PC-3 (cell line): ENCODE results near the gene QRICH1. TPM values are rescaled to one million over a fixed set of nuclear protein-coding genes. Genes with fewer than 3 reads are reported as not detected.

Experiments
- ATAC-seq: fragments of 200-7000 bp; cut with Tn5 transposase; 2 replicates; pipeline ENCODE4 v1.9.1; 2020; ENCODE audit warnings: mild to moderate bottlenecking, moderate library complexity
- BruUV-seq: library from RNA; stranded (reverse); fragments of 400-500 nt; replicated peaks from 2 replicates; lab custom pipeline; 2021; lab: Mats Ljungman, UMichigan
- CTCF ChIA-PET: fragments of 300-600 bp; sonication (Branson Sonifier 250); formaldehyde crosslinking; loops from one replicate; lab custom pipeline; 2022; ENCODE audit warnings: antibody characterized with exemption; lab: Charles Lee
- POLR2A ChIA-PET: fragments of 300-600 bp; sonication (Branson Sonifier 250); formaldehyde crosslinking; loops from one replicate; lab custom pipeline; 2022; ENCODE audit warnings: antibody characterized with exemption; ENCODE audit not compliant: unreplicated experiment; lab: Charles Lee
- DNase-seq: peaks from one replicate; pipeline ENCODE4 v3.0.0-alpha.2; 2015
- H2AFZ ChIP-seq: fragments of 300-600 bp; sonication (generic); 2 replicates; pipeline ENCODE4 v1.6.0; 2016; ENCODE audit warnings: antibody characterized with exemption, low read length
- H3F3A ChIP-seq: fragments of 300-600 bp; sonication (generic); one replicate; pipeline ENCODE4 v1.6.0; 2017; ENCODE audit warnings: antibody characterized with exemption, low read length, control low read depth, mild to moderate bottlenecking; ENCODE audit not compliant: unreplicated experiment
- H3K27ac ChIP-seq: fragments of 300-600 bp; sonication (generic); 2 replicates; pipeline ENCODE4 v1.5.1; 2016; ENCODE audit warnings: mild to moderate bottlenecking, low read length
- H3K27me3 ChIP-seq: fragments of 300-600 bp; sonication (generic); 2 replicates; pipeline ENCODE4 v1.6.1; 2016; ENCODE audit warnings: low read length, mixed read lengths
- H3K36me3 ChIP-seq: fragments of 300-600 bp; sonication (generic); 2 replicates; pipeline ENCODE4 v1.6.1; 2016; ENCODE audit warnings: low read depth, mixed run types, low read length, mixed read lengths
- H3K4me1 ChIP-seq: fragments of 300-600 bp; sonication (generic); 2 replicates; pipeline ENCODE4 v1.5.1; 2016; ENCODE audit warnings: low read length; ENCODE audit not compliant: insufficient read depth
- H3K4me2 ChIP-seq: fragments of 300-600 bp; sonication (generic); 2 replicates; pipeline ENCODE4 v1.6.0; 2016; ENCODE audit warnings: low read length
- H3K4me3 ChIP-seq: fragments of 300-600 bp; sonication (generic); 2 replicates; pipeline ENCODE4 v1.5.1; 2016; ENCODE audit warnings: mild to moderate bottlenecking, low read length, mixed read lengths
- H3K79me2 ChIP-seq: fragments of 300-600 bp; sonication (generic); 2 replicates; pipeline ENCODE4 v1.6.1; 2017; ENCODE audit warnings: low read length, mixed read lengths
- H3K9ac ChIP-seq: fragments of 300-600 bp; sonication (generic); 2 replicates; pipeline ENCODE4 v1.6.0; 2016; ENCODE audit warnings: mild to moderate bottlenecking, low read length
- H3K9me2 ChIP-seq: fragments of 300-600 bp; sonication (generic); replicated peaks from 2 replicates; pipeline ENCODE4 v1.6.1; 2016; ENCODE audit warnings: mixed run types, low read length, mixed read lengths
- H3K9me3 ChIP-seq: fragments of 300-600 bp; sonication (generic); 2 replicates; pipeline ENCODE4 v1.6.1; 2016; ENCODE audit warnings: low read length, mixed read lengths
- H4K20me1 ChIP-seq: fragments of 300-600 bp; sonication (generic); 2 replicates; pipeline ENCODE4 v1.6.1; 2016; ENCODE audit warnings: low read length, mixed read lengths
- EZH2 ChIP-seq: fragments of 300-600 bp; sonication (generic); IDR thresholded peaks from one replicate; pipeline ENCODE4 v1.6.1; 2017; ENCODE audit warnings: antibody characterized with exemption, mild to moderate bottlenecking, low read length; ENCODE audit not compliant: unreplicated experiment
- EZH2phosphoT487 ChIP-seq: fragments of 300-600 bp; sonication (generic); IDR thresholded peaks from 2 replicates; pipeline ENCODE4 v1.6.1; 2018; ENCODE audit warnings: mild to moderate bottlenecking, antibody characterized with exemption, low read length, borderline replicate concordance
- intact Hi-C: fragments of 100-400 bp; cut with micrococcal nuclease; formaldehyde crosslinking; loops from 2 replicates; pipeline ENCODE4 v1.9.0; 2023
- total RNA-seq: library from RNA; depleted of rRNA; stranded (reverse); fragments of >200 nt; gene quantifications from 2 replicates; pipeline ENCODE4 v1.2.3, GENCODE V29; 2014
- TF ChIP-seq, protein P1 (sequence below): fragments of 300-600 bp; sonication (generic); conservative IDR thresholded peaks from 2 replicates; pipeline ENCODE4 v1.5.1; 2017; ENCODE audit warnings: antibody characterized with exemption, low read depth, mild to moderate bottlenecking, low read length

QRICH1 gene
- total RNA-seq, 1 experiment from 2014 or later: 90.2 TPM

DNA sequence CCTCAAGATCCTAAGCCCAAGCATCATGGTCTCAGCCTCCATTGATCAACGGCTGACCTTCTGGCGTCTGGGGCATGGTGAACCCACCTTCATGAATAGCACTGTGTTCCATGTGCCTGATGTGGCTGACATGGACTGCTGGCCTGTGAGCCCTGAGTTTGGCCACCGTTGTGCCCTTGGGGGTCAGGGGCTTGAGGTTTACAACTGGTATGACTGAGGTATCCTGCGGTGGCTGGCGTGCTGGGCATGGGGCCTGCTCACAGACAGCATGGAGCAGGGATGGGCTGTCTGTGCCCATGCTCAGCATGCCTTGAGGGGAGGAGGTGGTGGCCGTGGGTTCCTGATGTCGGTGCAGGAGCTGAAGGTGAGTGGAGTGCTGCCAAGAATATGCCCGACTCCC, 78.8 kb downstream of the QRICH1 start:
- CTCF ChIA-PET: interaction anchor here (0.5 to 1.9 kb wide), 3 partner anchors 25 to 64 kb away, joined by 9 to 22 read pairs (median 10); partner anchors contain the start of gene P4HTM

DNA sequence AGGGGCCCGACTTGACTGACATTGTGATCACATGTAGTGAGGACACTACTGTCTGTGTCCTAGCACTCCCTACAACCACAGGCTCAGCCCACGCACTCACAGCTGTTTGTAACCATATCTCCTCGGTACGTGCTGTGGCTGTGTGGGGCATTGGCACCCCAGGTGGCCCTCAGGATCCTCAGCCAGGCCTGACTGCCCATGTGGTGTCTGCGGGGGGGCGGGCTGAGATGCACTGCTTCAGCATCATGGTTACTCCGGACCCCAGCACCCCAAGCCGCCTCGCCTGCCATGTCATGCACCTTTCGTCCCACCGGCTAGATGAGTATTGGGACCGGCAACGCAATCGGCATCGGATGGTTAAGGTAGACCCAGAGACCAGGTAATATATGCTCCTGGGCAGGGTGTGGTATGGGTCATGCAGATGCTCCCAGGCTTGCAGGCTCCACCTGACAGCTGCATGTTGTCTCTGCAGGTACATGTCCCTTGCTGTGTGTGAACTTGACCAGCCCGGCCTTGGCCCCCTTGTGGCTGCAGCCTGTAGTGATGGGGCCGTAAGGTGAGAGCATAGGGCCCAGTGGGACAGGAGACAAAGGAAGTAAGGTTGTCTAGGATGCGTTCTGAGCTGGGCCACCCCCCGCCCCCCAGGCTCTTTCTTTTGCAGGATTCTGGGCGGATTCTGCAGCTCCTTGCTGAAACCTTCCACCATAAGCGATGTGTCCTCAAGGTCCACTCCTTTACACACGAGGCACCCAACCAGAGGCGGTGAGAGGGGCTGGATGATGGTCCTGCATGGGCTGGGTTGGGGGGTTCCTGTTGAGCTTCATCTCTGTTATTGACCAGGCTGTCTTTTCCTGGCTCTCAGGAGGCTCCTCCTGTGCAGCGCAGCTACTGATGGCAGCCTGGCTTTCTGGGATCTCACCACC, 79.9 kb downstream of the QRICH1 start:
- no peaks in the 10 kb centered on the region for H3F3A ChIP-seq
- H3K9me3 ChIP-seq: no peaks in the 10 kb centered on the region
- peak; percentile 24 for ATAC-seq
- no peak overlapping the region for H3K4me3 ChIP-seq
- BruUV-seq: no TSS peak
- no peak overlapping the region for H2AFZ ChIP-seq
- intact Hi-C loops: loop anchor here (2.0 kb wide), 1 partner anchor 25 kb away; no protein-coding TSS in a partner anchor
- H3K27me3 ChIP-seq: no peaks in the 10 kb centered on the region
- no peak overlapping the region for H3K4me2 ChIP-seq
- CTCF ChIA-PET: interaction anchor here (1.5 to 1.9 kb wide), 2 partner anchors 24 to 26 kb away, joined by 9 to 22 read pairs; partner anchors contain the start of gene P4HTM
- POLR2A ChIA-PET: no interaction called here
- H3K36me3 ChIP-seq: peaks cover 34% of the 10 kb centered on the region
- H3K79me2 ChIP-seq: peaks cover 47% of the 10 kb centered on the region
- H3K9ac ChIP-seq: no peak overlapping the region
- no peak overlapping the region for H3K27ac ChIP-seq
- H4K20me1 ChIP-seq: peaks cover 18% of the 10 kb centered on the region
- peaks cover 11% of the 10 kb centered on the region; the same call in 1 of the 2 replicates for H3K4me1 ChIP-seq
- DNase-seq: peak; percentile 69
- H3K9me2 ChIP-seq: no peaks in the 10 kb centered on the region
- TF ChIP-seq, protein P1, sequence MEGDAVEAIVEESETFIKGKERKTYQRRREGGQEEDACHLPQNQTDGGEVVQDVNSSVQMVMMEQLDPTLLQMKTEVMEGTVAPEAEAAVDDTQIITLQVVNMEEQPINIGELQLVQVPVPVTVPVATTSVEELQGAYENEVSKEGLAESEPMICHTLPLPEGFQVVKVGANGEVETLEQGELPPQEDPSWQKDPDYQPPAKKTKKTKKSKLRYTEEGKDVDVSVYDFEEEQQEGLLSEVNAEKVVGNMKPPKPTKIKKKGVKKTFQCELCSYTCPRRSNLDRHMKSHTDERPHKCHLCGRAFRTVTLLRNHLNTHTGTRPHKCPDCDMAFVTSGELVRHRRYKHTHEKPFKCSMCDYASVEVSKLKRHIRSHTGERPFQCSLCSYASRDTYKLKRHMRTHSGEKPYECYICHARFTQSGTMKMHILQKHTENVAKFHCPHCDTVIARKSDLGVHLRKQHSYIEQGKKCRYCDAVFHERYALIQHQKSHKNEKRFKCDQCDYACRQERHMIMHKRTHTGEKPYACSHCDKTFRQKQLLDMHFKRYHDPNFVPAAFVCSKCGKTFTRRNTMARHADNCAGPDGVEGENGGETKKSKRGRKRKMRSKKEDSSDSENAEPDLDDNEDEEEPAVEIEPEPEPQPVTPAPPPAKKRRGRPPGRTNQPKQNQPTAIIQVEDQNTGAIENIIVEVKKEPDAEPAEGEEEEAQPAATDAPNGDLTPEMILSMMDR: peak; percentile 82
- TF ChIP-seq EZH2phosphoT487: no peak
- TF ChIP-seq EZH2: no peak

More for the DNA sequence above, 78.8 kb downstream of the QRICH1 start:
- Histone ChIP-seq H3F3A (no peaks in the 10 kb centered on the region), H3K9me3 (no peaks in the 10 kb centered on the region), H2AFZ (no peak overlapping the region), H3K9me2 (no peaks in the 10 kb centered on the region), H3K4me1 (peaks cover 22% of the 10 kb centered on the region; the same call in 1 of the 2 replicates), H3K27me3 (no peaks in the 10 kb centered on the region), H3K36me3 (peaks cover 32% of the 10 kb centered on the region), H3K4me3 (no peak overlapping the region), H3K79me2 (peaks cover 47% of the 10 kb centered on the region), H3K9ac (no peak overlapping the region), H3K4me2 (no peak overlapping the region), H4K20me1 (peaks cover 18% of the 10 kb centered on the region), H3K27ac (no peak overlapping the region)
- POLR2A ChIA-PET: interaction anchor here (1.2 kb wide), 1 partner anchor 8 kb away, joined by 3 read pairs; the partner anchor contains the start of gene WDR6
- BruUV-seq: no TSS peak
- TF ChIP-seq, protein P1: no peak
- TF ChIP-seq EZH2phosphoT487: no peak
- no peak for TF ChIP-seq EZH2
- ATAC-seq: no peak
- intact Hi-C loops: loop anchor here (2.0 kb wide), 1 partner anchor 26 kb away; no protein-coding TSS in a partner anchor
- no peak for DNase-seq
